ENCODE measurements around the gene TMEFF1. TPM values are rescaled to one million over a fixed set of nuclear protein-coding genes. Genes with fewer than 3 reads are reported as not detected.

TMEFF1 gene
- total and polyA plus RNA-seq, 2 of the 8 experiments (the other 6 are each of a cell fraction or from before 2014, with no cell fraction given), result 13.5 to 68.2 TPM

DNA sequence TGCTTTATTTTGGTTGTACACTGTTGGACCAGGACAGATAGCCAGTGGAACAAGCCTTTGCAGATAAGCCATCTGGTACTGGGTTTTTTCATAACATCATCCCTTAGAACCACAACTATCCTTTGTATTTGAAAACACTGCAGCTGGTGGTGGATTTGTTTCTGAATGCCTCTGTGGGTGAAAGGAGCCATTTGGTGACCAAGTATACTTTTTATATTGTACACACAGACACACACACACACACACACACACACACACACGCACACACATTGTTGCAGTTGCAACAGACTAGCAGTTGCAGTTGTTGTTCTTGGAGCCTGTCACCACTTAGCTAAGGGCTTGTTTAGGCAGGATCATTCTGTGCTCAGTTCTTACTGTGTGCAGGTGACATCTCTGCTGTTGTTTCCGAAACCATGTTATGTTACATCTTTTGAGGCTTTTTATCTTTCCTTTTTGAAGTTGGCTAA is 82.0 kb downstream of the TMEFF1 start:
- Histone ChIP-seq H4K8ac (ENCODE audit: extremely low read depth, insufficient read depth, low read length) (no peak overlapping the region), H2BK20ac (ENCODE audit: low read length) (no peak overlapping the region), H4K91ac (replicated peaks; ENCODE audit: insufficient read length, low read length) (no peak overlapping the region), H3K27me3 (replicated peaks in 1 of 4; ENCODE audit: control insufficient read depth in 3 of 4, extremely low read depth in 1 of 4, insufficient read depth in 3 of 4, low read length in 3 of 4) (no peaks in the 10 kb centered on the region), H2BK5ac (ENCODE audit: low read depth, low read length) (no peak overlapping the region), H3K9me3 (ENCODE audit: insufficient read depth in 2 of 2, low read depth in 1 of 2, low read length in 1 of 2) (no peaks in the 10 kb centered on the region), H4K20me1 (replicated peaks in 1 of 2; ENCODE audit: control insufficient read depth in 1 of 2, insufficient read depth in 2 of 2, low read length in 2 of 2) (peaks cover 0 to 2% of the 10 kb centered on the region in 2 experiments), H3K23ac (ENCODE audit: insufficient read length) (no peak overlapping the region), H4K5ac (ENCODE audit: insufficient read length, low read depth, low read length) (no peak overlapping the region), H3K27ac (ENCODE audit: low read depth, low read length) (no peak overlapping the region), H3K9ac (replicated peaks in 1 of 4; ENCODE audit: extremely low read depth in 1 of 4, low read depth in 3 of 4, low read length in 3 of 4) (no peak overlapping the region), H3K14ac (ENCODE audit: insufficient read length) (no peak overlapping the region), H3K4me2 (ENCODE audit: insufficient read depth in 1 of 2, low read depth in 2 of 2, low read length in 2 of 2) (no peak overlapping the region), H3K4me3 (ENCODE audit: extremely low read depth in 1 of 4, insufficient read depth in 2 of 4, low read depth in 3 of 4, low read length in 4 of 4) (no peak overlapping the region), H3K23me2 (ENCODE audit: low read depth, low read length) (no peaks in the 10 kb centered on the region; the same call in 1 of the 2 replicates), H3K56ac (replicated peaks; ENCODE audit: insufficient read length, low read depth, low read length) (no peak overlapping the region), H3K18ac (ENCODE audit: extremely low read depth, low read length) (no peak overlapping the region), H3K36me3 (ENCODE audit: control insufficient read depth in 2 of 4, insufficient read depth in 4 of 4, low read length in 3 of 4) (peaks cover 5 to 72% (median 20%) of the 10 kb centered on the region in 4 experiments; a peak in 7 of 8 replicates), H2AK5ac (ENCODE audit: low read depth, low read length) (no peak overlapping the region), H3K4me1 (replicated peaks in 1 of 4; ENCODE audit: control insufficient read depth in 3 of 4, insufficient read depth in 4 of 4, low read length in 3 of 4) (no peaks in the 10 kb centered on the region), H2BK12ac (ENCODE audit: low read depth, low read length) (no peak overlapping the region), H2AFZ (ENCODE audit: low read length) (no peak overlapping the region), H3K4ac (replicated peaks; ENCODE audit: insufficient read length, low read depth, low read length) (no peak overlapping the region), H2BK15ac (ENCODE audit: low read length) (no peak overlapping the region), H3K79me2 (ENCODE audit: control insufficient read depth in 1 of 2, insufficient read depth in 2 of 2, low read length in 2 of 2) (0 out of 4 replicates have a peak, but pooled peaks cover 0 to 8% of the 10 kb centered on the region in 2 experiments), H3K79me1 (ENCODE audit: low read depth, low read length) (no peaks in the 10 kb centered on the region; the same call in 1 of the 2 replicates), H2BK120ac (replicated peaks; ENCODE audit: low read depth, low read length) (no peak overlapping the region)
- POLR2A ChIA-PET (ENCODE audit: partially characterized antibody), result no interaction called here
- CTCF ChIA-PET (ENCODE audit: partially characterized antibody), result interaction anchor here (0.9 kb wide), 1 partner anchor 51 kb away, joined by 3 read pairs; no protein-coding TSS in a partner anchor
- no peak for TF ChIP-seq TBP (IDR thresholded peaks at IDR 0.05; ENCODE audit: low read depth, low read length)
- TF ChIP-seq, protein P1, sequence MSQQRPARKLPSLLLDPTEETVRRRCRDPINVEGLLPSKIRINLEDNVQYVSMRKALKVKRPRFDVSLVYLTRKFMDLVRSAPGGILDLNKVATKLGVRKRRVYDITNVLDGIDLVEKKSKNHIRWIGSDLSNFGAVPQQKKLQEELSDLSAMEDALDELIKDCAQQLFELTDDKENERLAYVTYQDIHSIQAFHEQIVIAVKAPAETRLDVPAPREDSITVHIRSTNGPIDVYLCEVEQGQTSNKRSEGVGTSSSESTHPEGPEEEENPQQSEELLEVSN (IDR thresholded peaks at IDR 0.05), result no peak
- no peak for TF ChIP-seq CBX5 (IDR thresholded peaks at IDR 0.05; ENCODE audit: low read depth, low read length)
- TF ChIP-seq GTF2F1 (IDR thresholded peaks at IDR 0.05; ENCODE audit: borderline replicate concordance, low read depth, low read length), result no peak
- 95% methylated on average over 2 of the region's 2 CpGs; no CpG with 5 or more reads in 1 of the 2 experiments for WGBS, 2 experiments (ENCODE audit: extremely low coverage in 1 of 2, insufficient coverage in 1 of 2, insufficient read length in 1 of 2, insufficient replicate concordance in 2 of 2, low coverage in 1 of 2, low lambda C conversion rate in 2 of 2, missing lambda C conversion rate in 1 of 2)
- DNase-seq (ENCODE audit: low read depth in 1 of 2, low spot score in 2 of 2), result no peak
- no peak for FAIRE-seq
